Neural progenitor cell (in vitro differentiated cells): ENCODE measurements around the gene SIVA1.

Source experiments
- CTCF ChIP-seq: fragments of 200-600 bp; sonication (generic); IDR thresholded peaks from 2 replicates; pipeline ENCODE4 v1.5.1; 2017; ENCODE audit warnings: antibody characterized with exemption, mild to moderate bottlenecking
- EZH2 ChIP-seq: fragments of 200-600 bp; sonication (generic); IDR thresholded peaks from 2 replicates; pipeline ENCODE4 v1.6.1; 2017; ENCODE audit warnings: antibody characterized with exemption, mild to moderate bottlenecking, moderate library complexity
- EZH2phosphoT487 ChIP-seq: fragments of 200-600 bp; sonication (generic); IDR thresholded peaks from 2 replicates; pipeline ENCODE4 v1.6.1; 2017; ENCODE audit warnings: antibody characterized with exemption

GRCh38 chr14:104792945-104793702 lies 40.2 kb downstream of the SIVA1 start:
- peak; percentile 52 for TF ChIP-seq CTCF
- no peak for TF ChIP-seq EZH2
- TF ChIP-seq EZH2phosphoT487: no peak
